HG02759 (cell line): Measurements from ENCODE around the gene FOXO3.
"Not testable (repeated sequence)": the region's sequence is repeated elsewhere in the genome, so short reads cannot be mapped to it uniquely, and the experiment has no call there.

Experiments used
- ATAC-seq: cut with Tn5 transposase; IDR thresholded peaks from one replicate; pipeline ENCODE4 v1.9.1; 2021; ENCODE audit warnings: mild to moderate bottlenecking, moderate library complexity; ENCODE audit not compliant: unreplicated experiment

Gene FOXO3

DNA sequence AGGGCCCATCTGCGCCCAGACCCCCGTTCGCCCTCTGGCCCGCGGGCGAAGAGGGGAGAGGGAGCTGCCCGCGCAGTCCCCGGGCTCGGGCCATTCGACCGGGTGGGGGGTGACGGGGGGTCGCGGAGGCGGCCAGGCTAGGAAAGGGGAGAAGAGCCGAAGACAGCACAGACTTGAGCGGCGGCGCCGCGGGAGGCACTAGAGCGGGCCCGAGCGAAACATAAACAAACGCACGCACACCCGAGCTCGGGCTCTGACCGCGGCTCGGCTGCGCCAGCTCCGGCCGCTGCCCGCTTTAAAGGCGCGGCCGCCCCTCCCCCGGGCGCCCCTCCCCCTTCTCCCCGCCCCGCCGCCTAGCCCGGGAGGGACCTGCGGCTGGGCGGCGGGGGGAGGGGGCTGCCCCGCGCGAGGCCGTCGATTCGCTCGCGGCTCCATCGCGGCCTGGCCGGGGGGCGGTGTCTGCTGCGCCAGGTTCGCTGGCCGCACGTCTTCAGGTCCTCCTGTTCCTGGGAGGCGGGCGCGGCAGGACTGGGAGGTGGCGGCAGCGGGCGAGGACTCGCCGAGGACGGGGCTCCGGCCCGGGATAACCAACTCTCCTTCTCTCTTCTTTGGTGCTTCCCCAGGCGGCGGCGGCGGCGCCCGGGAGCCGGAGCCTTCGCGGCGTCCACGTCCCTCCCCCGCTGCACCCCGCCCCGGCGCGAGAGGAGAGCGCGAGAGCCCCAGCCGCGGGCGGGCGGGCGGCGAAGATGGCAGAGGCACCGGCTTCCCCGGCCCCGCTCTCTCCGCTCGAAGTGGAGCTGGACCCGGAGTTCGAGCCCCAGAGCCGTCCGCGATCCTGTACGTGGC is at the start of gene FOXO3:
Gene FOXO3, plus strand, starts transcription at position 455 of the 846 bp plus-strand sequence. Its CDS starts 292 bp downstream, at position 747.
- ATAC-seq = no peak

DNA sequence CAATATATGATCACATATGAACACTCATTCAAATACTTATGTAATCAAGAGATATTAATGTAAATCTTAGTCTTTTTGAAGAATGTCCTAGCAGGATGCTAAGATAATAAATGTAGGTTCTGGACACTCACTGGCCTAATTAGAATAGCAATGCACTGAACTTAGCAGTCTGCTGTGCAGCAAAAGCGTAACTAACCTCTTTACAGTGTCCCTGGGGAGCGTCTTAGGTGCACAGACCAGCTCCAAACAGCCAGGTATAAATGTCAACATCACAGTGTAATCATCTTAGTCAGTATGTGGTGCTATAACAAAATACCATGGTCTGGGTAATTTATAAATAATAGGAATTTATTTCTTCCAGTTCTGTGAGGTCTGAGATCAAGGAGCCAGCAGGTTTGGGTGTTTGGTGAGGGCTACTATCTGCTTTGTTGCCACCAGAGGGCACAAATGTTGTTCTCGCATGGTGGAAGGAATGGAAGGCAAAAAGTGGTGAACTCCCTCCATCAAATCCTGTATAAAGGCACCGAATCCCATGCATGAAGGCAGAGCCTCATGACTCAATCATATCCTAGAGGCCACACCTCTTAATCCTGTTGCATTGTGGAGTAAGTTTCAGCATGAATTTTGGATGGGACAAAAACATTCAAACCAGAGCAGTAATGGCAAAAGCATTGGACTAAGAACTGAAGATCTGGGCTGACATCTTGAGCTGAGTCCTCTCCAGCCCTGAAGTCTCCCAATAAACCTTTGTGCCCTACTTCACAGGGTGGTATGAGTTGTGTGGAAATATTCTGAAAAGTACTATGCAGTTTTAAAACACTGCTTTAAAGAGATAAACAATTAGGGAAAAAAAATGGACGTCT is 41.8 kb upstream of the FOXO3 start:
- no peak for ATAC-seq

DNA sequence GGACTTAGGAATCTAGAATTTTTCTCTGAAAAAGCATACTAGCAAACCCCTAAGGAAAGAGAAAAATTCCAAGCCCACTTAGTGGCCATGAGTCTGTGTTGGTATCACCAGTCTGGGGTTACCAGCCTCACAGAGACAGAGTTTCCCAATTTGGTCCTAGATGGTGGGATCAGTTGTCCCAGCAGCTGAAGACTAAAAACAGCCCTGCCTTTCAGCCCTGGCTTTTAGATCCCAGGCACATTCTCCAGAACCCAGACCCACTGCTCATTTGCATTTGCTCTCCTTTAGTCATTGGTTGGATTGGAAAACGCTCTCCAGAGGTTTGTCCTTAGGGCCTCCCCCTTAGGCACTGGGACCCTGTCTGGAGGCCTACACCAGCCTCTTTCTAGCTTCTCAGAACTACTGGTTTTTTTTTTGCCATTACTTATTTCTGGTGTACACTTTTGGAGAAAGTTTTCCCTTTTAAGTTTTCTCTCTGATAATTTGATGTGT is 39.1 kb upstream of the FOXO3 start:
- ATAC-seq = no peak

DNA sequence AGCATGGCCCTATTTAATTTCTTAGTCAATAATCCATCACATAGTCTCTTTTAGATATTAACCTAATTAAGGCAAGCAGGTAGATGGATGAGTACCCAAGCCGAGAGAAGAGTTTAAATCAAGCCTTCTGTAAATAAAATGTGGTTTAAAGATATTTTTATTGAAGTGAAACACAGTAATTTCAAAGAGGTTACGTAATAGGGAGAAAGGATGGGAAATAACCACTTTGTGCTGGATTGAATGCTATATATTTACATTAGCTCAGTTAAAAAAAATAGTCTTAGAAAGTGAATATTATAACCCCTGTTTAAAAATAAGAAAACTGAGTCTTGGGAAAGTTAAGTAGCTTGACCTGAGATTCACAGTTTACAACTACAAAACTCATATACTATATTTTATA is 37.0 kb upstream of the FOXO3 start:
- ATAC-seq = no peak

DNA sequence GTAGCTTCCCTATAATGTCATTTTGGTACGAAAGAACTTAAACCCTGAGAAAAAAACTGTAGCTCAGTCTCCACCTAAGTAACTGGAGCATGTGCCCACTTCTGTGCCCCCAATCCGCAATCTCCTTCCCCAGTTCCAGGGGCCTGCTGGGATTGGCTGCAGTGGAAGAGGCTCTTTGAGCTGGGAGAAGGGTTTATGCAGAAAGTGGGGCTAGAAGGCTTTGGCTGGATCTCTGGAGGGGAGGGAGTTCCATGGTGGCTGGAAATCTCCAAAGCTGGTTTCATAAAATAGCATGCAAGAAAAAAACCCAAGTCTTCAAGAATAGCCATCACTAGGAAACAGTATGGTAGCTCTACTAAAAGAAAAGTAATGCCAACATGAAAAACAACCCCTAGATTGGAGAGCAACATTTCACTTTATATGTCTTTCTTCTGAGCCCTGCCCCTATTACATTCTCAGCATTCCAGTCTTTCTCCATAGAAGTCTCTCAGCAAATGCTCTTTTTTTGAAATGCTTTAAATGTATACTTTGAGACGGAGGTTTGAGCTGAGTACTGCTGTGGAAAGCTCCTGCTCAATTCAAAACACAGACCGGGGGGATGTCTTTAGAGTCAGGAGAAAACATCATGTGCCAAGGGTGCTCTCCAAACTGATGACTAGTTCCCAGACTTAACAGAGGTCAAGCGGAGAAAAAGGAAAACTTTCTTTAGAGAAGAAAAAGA is 36.0 kb upstream of the FOXO3 start:
- ATAC-seq = no peak

DNA sequence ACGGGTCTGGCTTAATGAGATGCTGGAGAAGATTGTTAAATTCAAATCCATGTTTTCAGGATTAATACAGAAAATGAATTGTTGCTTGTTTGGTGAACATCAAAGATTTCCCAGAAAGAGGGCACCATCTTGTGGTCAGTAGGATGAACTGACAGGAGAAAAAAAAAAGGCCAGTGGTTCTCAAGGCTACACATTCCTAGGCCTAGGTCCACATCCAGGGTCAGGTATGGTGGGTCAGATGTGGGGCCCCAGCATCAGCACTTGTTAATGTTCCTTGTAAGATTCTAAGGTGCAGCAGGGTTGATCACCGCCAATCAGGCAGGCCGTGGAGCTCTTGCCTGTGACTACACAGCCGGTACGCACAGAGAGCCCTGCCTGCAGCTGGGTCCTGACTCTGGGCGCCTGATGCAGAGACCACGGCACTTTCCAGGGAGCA is 34.0 kb upstream of the FOXO3 start:
- no peak for ATAC-seq

DNA sequence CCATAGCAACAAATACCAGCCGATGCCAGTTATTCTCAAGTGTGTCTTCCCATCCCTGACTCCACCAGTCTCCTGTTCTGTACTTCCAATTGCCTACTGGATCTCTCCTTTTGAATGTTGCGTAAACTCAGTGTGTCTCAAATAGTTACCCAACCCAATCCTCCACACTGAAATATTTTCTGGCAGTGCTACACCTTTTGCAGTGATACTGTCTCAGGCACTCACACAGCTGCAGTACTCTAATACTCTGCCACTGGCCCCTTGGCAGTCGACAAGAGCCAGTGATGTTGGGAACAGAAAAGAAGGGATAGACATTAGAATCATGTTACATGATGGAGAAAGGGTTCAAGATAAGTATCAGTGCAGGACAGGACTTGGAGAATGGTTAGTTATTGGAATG is 31.8 kb upstream of the FOXO3 start:
- no peak for ATAC-seq

DNA sequence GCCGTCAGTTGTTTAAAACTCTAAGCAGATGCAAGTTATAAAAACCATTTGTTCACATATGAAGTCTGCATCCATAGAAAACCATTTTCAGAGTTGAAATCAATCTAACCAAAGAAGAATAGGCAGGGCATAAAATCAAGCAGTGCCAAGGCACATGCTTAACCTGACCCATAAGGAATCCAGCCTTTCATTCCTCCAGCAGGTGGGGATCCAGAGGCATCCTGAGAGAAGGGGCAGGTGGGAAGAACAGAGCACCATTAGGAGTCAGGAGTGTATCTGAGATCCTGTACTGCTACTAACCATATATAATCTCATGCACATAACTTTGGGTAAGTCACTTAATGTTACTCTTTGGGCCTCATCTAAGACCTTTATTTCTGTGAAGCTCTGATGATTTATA is 29.4 kb upstream of the FOXO3 start:
- no peak for ATAC-seq

DNA sequence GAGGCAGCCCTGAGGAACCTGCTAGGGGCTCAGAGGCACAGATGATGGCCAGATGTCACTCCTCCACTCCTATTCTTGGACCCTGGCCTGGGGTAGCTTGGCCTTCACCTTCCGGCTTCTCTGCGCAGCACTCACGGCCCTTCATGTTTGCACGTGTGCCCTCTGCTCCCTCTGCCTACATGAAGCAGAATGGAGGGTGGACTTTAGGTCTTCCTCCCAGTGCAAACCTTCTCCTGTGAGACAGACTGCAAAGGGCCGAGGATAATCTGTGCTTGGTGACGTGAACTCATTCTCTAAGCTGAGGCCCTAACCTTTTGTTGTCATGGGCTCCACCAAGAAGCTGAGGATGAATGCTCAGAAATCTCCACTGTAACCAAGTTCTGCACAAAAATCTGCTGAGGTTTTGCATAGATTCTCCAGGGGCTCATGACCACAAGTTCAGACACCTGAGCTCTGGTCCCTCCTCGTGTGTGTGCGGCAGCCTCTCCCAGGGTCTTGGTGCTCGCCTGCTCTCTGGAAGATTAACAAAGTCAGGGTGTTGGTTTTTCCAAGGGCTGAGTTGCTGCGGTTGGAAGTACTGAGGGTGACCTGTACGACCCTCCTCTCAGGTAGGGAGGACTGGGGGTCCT is 25.5 kb upstream of the FOXO3 start:
- no peak for ATAC-seq

DNA sequence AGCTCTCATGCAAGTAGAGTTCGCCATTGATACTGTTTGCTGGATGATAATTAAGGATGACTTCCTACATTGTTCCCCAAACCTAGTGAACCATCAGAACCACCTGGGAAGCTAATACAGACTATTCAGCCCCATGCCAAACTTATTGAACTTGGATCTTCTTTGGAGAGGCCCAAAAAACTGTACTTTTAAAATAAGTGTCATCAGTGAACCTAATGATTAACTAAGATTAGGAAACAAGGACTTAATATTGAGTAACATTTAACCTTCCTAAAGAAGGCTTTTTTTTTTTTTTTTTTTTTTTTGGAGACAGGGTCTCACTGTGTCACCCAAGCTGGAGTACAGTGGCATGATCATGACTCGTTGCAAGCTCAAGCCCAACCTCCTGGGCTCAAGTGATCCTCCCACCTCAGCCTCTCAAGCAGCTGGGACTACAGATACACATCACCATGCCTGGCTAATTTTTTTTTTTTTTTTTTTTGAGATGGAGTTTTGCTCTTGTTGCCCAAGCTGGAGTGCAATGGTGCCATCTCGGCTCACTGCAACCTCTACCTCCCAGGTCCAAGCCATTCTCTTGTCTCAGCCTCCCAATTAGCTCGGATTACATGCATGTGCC is 24.7 kb upstream of the FOXO3 start:
- ATAC-seq = not testable (repeated sequence)

DNA sequence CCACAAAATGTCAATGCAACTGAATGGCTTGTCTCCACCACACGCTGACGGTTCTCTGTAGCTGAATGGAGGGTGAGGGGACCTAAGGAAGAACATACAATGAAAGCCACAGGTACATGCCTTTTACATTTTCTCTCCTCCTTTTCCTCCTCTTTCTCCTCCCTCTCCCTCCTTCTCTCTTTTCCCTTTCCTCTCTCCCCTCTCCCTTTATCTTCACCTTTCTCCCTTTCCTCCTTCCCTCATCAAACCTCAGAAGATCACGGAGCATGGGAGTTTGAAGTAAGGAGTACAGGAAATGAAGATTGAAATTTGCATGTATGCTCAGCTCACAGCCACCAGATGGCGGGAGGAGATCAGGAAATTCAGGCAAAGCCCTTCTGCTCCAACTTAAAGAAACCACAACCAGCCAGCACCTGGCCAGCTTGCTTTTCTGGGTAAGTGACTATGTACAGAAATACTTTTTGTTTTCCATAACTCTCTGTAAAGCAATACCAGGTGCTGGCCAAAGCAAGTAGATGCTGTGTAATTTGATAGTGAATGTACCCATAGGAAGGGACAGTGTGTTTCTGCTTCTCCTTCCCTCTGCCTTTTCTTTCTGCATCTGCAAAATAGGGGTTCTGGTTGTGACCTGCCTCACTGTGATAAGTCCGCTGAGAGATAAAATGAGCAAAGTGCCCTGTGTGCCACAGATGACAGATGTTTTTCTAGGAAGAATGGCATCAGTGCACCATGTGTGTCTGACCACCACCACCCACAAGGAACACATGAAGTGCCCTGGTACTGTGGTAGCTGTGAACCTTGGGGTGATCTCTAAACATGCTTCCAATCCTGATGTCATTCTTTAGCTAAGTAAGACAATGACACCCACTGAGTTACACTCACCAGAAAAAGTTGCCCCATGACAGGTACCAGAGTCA is 18.6 kb upstream of the FOXO3 start:
- no peak for ATAC-seq

DNA sequence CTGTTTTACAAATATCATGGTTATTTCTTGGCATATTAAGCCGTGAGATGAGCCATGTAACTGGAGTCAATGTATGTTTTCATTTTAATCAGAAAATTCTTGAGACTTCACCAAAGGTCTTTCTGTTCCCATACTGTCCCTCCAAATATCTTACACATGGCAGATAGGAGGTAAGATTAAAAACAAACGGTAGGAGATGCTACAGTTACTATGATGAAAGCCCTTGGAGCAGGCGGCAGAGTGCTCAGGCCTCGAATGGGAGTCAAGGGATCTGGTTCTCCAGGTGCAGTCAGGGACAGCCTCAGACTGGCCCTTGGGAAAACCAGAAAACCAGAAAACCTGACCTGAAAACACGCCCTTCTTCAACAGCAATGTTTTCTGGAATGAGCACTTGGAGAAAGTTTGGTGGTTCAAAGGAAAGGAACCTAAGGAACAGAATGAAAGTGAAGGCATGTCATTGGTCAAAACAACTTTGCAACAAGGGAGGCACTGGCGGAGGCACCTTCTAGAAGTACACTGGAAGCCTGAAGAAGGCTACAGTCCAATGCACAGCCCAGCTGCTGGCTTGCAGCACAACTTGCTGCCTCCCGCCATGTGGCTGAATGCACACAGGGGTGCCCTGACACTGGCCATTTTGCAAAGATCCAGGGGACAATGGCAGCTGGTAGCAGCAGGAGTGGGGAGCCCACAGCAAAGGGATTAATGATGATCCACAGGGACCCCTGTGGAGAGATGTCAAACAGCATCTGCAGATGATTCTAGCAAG is 17.4 kb upstream of the FOXO3 start:
- ATAC-seq = no peak

DNA sequence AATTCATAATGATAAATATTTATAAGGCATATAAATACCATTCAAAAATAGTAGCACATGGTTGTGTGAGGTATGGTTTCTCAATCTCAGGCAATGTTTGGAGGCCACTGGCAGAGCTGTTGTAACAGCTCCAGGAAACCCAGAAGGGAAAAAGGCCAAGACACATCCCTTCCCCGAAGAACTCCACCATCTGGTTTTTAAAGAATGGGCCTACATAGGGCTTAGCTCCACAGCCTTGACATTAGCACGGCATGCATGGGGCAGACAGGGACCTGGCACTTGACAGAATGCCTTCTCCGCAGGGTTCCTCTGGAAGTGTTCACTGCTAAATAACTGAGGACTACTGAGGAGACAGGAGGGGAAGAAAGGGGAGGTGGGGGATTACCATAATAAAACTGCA is 16.1 kb upstream of the FOXO3 start:
- no peak for ATAC-seq

DNA sequence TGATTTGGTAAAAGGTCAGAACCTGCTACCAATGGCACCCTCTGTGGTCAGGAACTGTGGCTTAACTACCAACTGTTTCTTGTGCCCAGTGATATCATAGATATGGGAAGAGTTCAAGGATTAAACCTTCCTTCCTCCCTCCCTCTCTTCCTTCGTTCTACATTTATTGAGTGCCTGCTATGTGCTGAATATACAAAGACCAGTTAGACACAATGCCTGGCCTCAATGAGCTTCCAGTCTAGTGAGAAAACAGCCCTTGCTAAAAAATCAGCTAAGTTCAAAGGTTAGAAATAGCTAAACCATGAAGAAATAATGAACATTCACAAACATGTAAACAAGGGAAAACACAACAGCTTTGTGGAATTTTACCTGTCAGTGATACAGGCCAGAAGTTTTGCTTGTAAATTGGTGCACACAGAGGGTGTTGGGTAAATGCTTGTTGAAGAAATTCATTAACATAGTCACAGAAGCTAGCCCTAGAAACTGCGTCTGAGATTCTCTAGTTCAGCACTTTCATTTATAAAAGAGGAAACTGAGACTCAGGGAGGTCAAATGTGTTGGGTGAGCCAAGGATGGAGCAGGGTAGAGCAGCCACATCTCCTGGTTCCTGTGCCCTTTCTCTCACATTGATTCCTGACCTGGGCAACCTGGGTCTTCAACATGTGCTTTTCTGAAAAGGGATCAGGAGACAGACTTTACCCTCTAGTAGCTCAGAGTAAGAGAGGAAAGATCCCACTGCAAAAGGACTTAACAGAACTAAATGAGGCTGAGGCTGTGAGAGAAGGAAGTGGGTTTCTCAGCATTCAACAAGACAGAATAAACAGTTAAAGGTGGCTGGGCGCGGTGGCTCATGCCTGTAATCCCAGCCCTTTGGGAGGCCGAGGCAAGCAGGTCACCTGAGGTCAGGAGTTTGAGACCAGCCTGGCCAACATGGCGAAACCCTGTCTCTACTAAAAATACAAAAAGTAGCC is 14.4 kb upstream of the FOXO3 start:
- ATAC-seq = no peak

DNA sequence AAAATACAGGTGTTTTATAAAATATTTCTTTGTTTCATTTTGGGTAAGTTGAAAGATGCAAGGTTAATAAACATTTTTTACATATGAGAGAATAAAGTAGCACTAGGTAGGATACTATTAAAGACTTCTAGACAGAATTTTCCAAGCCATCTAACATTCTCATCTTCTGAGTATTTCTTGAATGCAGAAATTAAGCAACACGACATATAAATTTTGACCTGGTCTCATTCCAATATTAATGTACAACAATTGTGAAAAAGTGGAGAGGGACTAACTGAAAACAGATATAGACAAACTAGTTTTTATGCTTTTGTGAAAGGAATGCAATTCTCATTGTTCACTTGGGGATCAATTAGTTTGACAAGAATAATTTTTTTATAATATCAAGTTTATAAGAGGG is 11.5 kb upstream of the FOXO3 start:
- ATAC-seq = no peak

DNA sequence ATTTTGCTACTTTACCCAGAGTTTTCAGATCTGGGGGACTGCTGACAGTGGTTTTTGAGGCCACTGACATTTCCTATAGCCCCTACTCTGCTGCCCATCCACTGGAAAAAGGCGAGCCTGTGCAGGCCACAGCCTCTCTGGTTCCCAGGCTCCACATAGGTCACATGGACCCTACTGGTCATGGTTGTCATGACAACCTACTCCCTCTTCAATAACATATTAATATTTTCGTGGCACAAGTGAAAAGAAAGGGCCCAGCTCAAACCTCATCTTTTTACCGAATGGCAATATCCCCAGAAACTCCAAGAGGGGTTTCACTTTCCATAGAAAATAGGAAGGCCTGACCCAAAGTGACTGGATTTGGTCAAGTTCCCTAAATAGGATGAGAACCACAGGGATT is 11.0 kb upstream of the FOXO3 start:
- ATAC-seq = no peak

DNA sequence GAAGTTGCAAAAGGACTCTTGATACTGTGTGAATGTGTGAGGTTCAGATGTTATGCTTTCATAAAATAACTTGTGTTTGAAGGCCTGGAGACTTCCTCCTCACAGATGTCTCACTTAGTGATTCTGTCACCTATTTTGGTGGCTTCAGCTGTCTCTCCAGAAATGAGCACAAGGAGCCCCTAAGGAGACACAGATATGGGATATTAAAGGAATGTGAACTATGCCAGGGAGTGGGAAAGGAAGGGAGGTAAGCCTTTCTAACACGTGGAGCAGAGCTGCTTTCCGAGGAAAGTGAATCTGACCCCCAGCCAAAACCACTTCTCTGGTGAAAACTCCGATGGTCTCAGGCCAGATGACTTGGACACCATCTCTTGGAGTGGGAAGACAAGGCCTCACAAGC is 10.5 kb upstream of the FOXO3 start:
- ATAC-seq = no peak
